Stimulated activated CD4-positive, alpha-beta T cell treated with anti-CD3 and anti-CD28 coated beads, Interleukin-15, amount 100 ng/mL, for 24 hours (primary cell): Measurements from ENCODE around the gene CCR2.
A peak's percentile ranks its signal among the peaks of the same experiment; 100 is the strongest.

Experiments
- DNase-seq: peaks from one replicate; pipeline ENCODE4 v3.0.0-alpha.2; 2020

The CCR2 gene

DNA sequence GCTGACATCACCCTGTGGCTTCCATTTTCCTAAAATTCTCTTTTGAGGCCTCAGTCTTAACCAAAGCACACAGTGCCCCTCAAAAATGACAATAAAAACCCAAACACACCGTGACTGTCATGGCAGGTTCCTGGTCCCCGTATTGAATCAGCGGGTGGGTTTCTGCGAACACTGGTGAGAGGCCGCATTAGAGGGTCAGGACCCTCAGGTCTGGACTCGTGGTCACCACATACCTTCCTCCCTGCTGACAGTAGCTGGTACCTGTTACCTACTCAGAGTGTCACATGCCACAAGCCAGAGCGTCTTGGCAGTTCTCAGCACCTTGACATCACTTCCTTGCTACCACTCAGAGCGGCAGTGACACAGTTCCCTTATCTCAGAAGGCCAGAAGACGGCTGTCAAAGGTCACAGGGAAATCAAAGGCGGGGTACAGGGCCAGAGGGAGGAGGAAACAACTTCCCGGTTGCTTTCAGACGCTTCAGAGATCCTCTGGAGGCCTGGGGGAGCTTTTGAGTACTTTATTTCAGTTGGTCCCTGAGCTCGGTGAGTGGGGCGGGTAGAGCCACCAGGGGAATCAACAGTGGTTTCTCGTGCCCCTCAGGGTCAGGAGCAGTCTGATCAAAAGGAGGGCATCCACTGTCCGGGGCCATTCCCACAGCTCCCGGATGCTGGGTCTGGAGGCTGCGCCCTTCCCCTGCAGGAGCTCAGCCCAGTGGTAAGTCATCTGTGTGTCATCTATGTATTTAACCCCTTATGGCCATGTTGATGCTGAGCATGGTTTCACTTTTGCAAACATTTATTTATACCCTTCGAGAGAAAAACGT lies 53.1 kb downstream of the CCR2 start, which contains the start of the genes CCR5AS and CCRL2:
TSS of gene CCR5AS (minus strand) at position 279 of the 824 bp plus-strand sequence.
TSS of gene CCRL2 (plus strand) at position 472 of the 824 bp plus-strand sequence. CDS start 821 bp downstream, outside the sequence.
- peak; percentile 48 for DNase-seq

DNA sequence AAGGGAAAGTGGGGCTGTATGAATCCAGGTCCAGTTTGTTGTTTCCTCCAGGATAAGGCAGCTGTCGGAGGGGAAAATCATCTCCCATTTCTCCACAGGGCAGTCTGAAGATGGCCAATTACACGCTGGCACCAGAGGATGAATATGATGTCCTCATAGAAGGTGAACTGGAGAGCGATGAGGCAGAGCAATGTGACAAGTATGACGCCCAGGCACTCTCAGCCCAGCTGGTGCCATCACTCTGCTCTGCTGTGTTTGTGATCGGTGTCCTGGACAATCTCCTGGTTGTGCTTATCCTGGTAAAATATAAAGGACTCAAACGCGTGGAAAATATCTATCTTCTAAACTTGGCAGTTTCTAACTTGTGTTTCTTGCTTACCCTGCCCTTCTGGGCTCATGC lies 54.1 kb downstream of the CCR2 start:
- DNase-seq, result no peak

DNA sequence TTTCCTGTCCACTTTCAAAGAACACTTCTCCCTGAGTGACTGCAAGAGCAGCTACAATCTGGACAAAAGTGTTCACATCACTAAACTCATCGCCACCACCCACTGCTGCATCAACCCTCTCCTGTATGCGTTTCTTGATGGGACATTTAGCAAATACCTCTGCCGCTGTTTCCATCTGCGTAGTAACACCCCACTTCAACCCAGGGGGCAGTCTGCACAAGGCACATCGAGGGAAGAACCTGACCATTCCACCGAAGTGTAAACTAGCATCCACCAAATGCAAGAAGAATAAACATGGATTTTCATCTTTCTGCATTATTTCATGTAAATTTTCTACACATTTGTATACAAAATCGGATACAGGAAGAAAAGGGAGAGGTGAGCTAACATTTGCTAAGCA lies 54.9 kb downstream of the CCR2 start:
- DNase-seq, result no peak

DNA sequence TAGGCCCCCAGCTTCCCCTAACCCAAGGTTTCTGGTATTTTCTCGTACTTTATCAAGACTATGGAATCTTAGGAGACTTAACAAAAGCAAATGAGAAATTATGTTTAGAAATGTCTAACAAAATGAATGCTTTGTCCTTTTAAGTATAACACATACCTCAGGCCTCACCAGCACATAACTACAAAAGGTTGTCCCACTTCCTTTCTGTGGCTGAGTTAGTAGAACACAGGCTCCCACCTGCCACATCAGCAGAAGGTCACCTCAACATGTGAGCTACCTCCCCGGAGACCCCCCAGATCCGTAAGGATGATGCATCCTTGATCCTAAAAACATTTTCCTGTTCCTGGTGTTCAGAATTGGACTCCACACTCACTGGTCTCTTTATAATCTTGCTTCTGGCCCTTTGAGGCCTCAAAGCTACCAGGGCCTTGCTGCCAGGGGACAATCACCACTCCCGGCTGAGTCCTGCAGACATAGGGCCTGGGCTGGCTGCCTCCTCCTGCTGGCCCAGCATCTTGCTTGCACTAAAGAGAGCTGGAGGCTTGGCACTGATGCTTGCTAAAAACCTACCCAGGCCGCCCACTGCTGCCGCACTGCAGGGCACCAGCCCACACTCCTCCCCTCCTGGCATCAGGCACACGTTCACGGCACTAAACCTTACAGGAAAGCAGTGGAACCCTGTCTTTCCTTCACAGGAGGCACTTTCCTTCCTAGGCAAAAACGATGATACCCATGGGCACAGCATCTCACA lies 56.0 kb downstream of the CCR2 start:
- DNase-seq, result no peak
